HG03139 (cell line): ENCODE results near the gene PDGFA.

Source experiments
- ATAC-seq: cut with Tn5 transposase; IDR thresholded peaks from one replicate; pipeline ENCODE4 v1.9.1; 2021; ENCODE audit not compliant: unreplicated experiment

PDGFA gene

DNA sequence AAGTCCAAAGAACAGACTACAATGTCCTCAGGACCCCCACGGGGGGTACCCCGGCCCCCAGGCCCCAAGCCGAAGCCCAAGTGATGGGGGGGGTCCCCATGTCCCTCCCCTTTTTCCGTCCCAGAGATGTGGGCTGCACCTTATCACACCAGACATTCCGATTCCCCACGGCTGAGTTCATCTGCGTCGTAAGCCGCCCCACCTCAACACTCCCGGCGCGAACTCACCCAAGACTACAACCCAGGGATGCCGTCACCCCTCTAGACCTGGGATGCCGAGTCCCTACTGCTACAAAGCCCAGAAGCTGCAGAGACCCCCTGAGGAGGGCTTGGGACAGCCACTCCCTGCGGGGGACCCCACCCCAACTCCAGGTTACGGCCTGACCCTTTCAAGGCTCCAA is 14.5 kb downstream of the PDGFA start:
- no peak for ATAC-seq

DNA sequence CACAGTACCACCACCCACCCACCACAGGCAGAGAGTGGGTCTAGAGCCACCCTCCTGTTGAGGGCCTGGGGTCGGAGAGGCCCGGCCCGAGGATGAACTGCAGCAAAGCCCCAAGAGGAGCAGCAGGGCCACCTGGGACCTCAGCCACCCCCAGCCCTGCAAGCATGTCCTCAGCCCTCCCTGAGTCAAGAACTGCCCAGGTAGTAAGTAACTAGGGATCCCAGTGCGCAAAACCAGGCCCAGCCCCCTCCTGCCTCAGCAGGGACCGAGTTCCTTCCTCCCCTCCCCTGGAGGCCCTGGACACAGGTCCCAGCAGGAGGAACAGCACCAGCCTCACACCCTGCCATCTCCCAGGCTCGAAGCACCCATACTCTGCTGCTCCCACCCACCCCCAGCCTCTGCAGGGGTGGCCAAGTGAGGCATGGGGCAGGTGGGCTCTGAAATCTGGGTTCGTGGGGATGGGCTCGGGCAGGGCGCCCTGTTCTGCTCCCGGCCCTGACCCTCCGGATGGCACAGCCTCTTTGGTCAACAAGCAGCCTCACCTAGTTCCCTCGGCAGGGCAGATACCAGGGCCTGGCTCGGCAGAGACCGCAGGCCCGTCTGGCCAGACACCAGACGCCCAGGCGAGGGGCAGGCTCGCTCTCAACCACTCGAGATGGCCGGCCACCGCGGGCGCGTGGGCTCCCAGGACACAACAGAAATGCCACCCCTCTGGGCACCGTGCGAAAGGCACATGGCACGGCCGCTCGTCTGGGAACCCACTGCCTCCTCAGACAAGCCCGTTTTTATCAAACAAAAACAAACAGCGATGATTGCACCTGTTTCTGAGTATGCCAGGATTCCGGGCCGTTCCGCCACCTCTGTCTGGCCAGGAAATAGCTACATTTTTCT is 15.2 kb downstream of the PDGFA start:
- no peak for ATAC-seq

DNA sequence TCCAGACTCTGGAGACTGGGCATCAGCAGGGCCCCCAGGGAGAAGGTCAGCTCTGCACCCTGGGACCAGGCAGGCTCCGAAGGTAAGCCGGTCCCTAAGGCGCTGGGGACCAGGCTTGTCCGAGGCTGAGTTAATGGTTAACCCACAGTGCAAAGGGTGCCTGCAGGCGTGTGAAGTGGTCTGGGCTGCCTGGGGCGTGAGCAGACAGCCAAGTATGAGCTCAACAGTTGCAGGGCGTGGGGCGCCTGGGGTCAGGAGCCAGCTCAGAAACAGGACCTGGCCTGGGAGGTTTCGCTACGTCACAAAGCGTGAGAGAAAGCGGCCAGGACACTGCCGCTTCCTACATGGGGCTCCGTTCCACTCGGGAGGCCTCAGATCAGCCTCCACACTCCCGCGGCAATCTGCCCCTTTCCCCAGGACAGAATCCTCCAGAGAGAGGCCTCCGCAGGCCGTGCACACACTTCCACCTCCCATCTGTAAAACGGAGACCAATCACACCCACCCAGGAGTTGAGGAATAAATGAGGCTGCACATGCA is 16.0 kb downstream of the PDGFA start:
- ATAC-seq: no peak

DNA sequence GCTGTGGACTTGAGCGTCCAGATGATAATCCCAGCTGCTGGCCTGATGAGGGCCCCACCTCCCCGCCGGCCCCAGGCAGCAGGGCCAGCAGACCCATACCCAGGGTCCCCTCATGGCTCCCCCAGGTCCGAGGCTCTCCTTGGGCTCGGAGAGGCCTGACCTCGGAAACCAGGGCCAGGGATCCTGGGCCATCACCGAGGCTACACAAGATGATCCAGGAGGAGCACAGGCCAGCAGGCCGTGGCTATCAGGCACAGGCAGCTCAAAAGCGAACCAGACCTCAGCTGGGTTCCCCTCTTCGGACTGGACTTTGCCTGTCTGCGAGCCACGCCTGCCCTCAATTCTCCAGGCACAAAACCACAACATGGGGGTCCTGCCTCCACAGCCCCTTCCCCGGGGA is 17.4 kb downstream of the PDGFA start:
- no peak for ATAC-seq

DNA sequence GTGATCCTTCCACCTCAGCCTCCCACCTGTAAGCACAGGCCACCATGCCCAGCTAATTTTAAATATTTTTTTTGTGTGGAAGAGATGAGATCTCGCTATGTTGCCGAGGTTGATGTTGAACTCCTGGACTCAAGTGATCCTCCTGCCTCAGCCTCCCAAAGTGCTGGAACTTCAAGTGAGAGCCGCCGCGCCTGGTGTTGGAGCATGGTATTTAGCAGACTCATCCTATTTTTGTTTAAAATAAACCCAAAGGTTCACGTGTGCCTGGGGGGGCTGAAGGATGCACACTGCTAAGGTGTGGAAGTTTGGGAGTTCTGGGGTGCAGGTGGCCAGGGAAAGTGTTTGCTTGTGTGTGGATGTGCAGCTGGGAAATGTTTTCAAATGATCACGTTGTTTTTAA is 18.1 kb downstream of the PDGFA start:
- ATAC-seq: no peak

DNA sequence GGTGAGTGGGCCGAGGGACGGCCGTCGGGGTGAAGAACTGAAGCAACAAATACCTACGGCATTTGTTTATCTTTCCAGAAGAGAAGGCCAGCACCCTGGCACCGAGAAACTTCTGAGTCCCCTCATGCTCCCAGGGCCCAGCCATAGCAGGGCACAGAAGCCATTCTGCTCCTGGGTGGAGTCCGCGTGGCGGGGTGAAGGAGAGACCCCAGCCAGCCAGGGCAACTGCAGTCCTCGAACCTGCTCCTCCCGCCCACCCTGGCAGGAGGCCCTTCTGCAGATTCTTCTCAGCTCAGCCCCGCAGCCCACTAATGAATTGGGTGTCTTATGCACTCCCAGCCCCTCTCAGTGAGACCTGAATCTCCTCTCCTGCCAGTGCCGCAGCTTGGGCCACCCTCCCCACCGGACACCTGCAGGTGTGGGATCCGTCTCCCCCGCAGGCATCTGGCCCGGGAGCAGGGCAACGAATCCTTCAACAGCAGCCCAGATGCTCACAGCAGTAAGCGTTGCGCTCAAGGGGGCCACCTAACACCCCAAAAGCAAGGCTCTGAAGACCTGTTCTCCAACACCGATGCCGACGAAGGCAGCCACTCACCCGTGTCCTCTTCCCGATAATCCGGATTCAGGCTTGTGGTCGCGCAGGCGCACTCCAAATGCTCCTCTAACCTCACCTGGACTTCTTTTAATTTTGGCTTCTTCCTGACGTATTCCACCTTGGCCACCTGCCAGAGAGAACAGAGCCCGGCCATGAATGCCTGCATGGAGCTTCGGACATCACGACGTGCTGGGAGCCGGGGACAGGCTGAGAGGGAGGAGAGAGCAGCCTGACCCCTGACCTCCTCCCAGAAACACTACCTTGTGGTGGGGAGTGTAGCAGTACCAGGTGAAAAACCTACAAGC is 18.9 kb downstream of the PDGFA start:
- no peak for ATAC-seq

DNA sequence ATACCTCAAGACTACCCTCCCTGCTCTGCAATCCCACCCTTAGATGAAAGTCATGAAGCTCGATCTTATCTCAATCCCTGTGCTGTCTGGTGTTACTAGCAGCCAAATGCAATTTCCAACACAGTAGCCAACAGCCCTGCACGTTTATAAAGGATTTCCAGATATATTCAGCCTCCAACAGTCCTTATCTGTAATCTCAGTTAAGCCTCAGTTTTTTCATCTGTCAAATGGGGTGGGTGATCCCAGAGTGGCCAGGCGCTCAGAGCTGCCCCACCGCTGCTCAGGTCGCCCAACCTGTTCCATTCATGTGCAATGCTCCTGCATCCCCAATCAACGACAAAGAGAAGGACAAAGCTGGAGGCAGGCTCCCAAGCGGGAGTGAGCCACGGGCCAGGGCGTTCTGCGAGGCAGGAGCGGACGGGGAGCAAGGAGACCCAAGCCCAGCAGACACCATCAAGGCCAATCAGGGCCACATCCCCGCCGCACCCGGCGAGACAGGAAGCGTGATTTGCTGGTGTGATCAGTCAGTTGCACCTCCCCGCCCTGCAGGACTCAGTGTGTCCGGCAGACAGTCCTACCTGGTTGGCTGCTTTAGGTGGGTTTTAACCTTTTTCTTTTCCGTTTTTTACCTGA is 19.7 kb downstream of the PDGFA start:
- no peak for ATAC-seq

DNA sequence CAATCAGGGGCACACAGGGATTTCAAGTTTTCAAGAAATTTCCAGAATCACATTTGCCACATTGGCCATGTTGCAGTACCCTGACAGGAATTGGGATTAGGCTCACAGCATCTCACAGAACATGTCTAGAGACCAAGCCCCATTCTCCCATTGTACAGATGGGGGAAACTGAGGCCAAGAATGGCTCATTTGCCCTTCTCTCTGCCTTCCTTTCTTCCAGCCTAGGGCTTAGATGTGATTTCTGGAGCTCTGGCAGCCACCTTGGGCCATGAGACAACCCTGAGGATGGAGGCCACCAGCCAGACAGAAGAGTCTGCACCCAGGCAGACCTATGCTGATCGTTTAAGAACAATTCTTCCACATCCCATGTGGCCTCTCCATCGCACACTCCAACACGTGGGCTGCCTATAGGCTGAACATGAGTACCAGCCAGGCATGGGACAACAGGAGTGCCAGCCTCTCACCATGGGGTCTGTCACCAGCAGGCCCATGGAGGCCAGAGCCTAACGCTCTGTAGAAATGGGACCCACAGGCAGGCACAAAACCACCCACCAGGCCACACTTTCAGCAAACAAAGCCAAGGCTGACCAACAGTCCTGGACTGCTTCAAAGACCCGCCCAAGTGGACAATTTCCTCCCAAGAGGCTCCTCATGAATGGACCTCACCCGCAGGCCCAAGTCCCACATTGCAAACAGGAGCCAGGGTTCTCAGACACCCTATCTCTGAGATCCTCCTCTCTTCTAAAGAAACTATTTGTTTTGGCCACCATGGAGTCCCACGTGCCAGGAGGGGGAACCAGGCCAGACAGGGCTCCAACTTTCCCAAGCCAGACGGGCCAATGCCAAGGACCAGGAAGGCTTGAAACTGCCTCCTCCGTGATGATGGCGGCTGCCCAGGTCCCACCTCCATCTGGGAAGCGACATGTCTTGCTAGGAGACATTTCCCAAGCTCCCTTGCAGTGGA is 20.7 kb downstream of the PDGFA start:
- no peak for ATAC-seq

DNA sequence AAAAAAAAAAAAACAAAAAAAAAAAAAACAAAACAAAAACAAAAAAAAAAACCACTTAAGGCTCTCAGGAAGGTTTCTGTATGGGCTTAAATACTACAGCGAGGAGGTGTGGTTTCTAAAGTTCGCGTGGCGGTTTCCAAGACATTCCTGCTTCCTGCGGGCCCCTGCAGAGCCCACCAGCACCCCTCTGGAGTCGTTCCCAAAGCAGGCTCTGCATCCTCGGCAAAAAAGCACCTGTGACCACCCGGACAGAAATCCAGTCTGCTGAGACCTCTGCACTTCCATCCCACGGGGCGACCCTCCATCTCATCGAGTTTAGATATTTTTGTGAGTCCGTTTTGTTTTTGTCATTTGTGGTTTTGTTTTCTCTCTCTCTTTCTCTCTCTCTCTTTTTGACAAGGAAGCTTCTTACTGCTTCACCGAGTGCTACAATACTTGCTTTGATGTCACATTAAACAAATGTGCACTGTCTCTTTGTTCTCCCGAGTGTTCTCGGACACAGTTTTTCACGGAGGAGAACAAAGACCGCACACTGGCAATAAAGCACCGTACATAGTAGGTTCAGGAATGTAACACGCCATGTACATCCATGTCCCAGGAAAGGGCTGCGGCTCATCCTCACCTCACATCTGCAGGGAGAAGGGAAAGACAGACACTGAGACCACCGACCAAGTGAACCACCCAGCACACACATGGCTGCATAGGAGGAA is 21.5 kb downstream of the PDGFA start:
- ATAC-seq: no peak

DNA sequence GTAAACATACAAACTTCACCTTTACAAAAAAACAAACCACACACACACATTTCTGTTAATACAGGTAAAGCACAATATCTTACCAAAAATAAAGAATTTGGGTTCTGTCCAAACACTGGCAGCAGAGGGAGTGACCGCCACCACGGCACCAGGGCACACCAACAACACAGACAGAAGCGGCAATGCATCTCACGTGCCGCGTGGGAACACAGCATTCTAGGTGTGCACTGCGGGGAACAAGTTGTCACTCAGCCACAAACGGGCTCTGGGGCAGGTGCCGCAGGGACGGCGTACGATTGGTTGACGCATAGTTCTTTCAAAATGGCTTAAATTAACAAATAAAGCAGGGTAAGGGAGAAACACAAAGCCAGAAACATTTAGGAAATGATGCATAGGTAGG is 22.3 kb downstream of the PDGFA start:
- no peak for ATAC-seq

DNA sequence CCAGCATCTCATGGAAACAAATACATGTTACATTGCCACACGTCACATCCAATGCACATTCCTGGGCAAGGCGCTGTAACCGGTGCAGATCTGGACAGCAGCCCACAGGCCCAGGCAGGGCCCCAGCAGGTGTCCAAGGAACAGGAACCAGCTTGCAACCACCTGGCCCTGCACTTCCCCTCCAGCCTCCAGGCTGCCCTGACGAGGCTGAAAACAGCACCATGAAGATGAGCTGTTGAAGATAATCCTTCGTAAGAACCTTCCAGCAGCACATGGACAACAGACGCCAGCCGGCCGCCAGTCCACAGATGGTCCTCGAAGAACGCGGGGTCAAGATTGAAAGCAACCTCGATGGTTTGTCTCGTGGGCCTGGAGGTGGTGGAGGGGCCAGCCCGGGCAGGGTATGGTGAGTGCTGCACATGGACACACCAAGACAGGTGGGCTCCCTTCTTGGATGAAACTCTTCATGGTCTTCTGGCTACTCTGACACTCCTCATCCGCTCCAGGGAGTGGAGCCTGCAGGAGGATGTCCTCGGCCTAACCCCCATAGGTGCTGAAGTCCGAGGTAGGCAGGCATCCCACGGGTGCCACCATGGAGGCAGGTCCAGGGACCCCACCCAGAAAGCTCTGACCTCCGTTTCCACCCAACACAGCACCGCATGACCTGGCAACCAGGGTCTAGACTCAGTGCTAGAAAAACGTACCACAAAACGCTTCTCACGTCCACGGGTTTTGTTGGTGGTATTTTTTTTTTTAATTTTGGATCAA is 22.9 kb downstream of the PDGFA start:
- no peak for ATAC-seq

DNA sequence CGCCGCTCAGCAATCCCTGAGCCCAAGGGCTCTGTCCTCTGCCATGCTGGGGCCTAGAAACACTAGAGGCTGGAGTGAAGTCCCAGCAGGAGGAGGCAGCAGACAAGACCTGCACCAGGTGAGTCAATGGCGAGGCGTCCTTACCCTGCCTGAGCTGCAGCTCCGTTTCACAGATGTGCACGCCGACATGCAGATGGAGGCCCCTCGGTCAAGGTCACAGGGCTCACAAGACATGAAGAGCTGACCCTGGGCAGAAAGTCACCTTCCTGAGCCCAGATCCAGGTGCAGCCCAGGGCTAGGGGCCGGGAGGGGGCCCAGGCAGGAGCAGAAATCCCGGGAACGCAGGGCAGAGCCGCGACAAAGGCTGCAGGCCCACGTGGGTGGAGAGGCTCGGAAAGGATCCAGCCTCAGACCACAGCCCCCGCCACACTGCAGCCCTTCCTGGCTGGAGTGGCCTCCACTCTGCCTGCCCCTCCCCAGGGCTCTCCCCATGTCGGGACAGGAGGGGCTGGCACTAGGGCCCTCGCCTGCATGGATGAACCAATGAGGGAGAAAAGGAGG is 23.8 kb downstream of the PDGFA start:
- no peak for ATAC-seq

DNA sequence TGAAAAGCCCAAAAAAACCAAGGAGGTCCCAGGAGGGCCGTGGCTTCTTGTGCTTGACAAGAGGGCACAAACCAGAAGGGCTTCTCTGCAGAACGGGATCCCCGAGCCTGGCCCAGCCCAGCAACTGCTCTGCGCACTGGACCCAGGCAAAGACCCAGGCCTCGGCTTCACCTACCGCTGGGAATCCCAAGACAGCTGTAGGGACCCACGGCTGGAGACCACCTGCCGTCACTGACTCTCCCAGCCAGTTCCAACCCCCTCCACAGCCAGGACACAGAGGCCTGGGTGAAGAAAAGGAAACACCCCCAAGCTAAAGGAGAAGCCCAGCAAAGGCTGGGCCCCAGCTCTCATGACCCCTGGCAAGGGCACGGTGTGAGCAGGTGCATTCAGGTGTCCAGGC is 24.3 kb downstream of the PDGFA start:
- ATAC-seq: no peak

DNA sequence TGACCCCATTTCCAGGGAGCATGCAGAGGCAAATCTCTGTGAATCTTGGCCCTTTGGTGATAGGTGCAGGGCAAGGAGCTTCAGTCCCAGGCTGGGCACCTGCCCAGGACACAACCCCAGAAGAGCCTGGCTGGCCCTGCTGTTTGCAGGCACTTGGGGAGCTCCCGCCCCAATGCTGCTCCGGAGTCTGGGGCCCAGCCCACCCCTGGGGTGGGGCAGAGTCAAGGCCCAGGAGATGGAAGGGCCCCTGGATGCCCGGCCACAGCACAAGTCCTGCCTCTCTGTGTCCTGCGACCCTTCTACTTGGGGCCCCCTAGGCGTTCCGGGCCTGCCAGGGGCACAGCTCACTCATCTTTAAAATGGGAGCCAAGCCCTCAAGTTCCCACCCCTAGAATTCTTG is 24.7 kb downstream of the PDGFA start:
- no peak for ATAC-seq

DNA sequence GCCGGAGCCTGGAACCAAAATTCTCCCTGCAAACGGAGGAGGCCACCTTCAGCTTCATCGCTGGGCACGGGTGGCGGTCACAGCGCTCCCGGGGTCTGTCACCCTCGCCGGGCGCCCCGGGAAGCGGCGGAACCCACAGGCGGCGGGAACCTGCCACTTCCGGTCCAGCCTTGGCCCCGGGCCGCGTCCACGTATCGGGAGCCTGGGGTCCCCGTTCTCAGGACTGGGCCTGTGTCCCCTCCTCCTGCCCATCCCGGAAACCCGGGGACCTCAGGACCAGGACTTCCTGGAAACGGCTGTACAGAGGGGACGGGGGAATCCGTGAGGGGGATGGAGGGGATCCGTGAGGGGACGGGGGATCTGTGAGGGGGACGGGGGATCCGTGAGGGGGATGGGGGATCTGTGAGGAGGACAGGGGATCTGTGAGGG is 25.4 kb downstream of the PDGFA start:
- ATAC-seq: no peak

DNA sequence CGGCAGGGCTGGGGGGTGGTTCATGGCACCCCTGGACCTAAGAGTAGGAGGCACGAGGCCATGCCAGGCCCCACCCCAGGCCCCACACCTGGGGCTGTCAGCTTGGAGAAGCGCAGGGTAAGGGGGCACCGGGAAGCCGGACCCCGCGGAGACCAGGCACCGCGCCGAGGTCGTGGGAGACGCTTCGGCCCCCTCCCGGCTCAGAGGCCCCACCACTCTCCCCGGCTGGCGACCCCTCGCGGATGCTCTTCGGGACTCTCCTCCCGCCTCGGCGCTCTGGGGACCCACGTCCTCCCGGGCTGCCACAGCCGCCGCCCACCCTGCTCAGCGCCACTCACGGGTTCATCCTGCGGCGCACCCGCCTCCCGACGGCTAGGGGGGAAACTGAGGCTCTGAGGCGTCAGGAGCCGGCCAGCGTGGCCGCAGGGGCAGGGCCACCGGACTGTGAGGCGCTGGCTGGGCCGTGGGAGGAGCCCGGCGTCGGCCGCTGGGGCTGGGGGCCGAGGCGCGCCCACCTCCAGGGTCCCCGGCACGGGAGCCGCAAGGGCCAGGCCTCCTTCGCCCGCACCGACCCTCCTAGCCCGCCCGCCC is 25.9 kb downstream of the PDGFA start:
- ATAC-seq: no peak

DNA sequence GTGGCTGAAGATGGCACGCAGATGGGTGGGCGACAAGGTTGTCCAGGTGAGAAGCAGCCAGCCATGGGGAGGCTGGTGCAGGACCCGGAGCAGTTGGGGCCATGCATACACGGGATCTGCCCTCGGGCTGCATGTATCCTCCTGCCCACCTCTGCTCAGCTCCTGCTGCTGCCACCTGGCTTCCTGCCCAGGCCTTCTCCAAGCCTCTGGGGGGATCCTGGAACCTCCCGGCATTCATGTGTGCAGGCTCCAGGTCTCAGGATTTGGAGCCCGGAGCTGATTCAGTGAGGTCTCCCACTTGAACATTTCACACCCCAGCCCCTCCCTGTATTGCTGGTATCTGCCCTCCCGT is 27.0 kb downstream of the PDGFA start:
- ATAC-seq: no peak
